ENCODE results near the gene GRB10.

Gene GRB10

DNA sequence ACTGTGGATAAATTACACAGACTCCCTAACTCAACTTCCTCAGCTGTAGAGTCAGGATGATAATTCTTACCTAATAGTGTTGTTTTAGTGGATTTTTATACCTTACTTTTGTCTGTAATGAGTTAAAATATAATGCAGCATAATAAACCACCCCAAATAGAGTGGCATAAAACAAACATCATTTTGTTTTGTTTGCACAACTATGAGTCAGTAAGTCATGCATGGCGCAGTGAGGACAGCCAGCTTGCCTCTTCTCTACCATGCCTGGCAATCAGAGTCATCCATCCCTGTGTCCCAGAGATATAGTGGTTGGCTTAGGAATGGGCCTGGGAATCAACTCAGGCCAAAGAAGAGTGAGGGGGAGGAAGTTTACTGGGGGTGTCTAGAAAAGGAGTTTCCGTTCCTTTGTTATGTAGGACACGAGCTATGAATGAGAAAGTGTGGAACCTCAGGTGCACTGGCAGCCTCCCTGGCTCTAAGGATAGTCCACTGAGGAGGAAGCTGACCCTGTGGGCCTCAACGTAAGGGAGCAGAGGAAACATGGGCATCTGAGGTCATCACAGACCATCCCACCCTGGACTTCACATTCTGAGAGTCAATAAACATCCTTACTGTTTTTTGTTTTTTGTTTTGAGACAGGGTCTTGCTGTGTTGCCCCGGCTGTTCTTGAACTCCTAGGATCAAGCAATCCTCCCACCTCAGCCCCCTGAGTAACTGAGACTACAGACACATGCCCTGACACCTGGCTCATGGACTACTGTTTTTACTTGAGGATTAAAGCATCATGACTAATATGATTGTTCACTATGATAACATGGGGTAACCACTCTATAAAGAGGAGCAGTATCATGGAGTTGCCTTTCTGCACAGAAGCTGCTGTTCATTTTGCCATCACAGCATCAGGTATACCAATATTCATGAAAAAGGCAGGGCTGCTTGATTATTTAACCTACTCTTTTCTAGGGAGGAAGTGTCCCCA is 21.0 kb upstream of the GRB10 start:
- no peak for DNase-seq (ENCODE audit: low spot score)

DNA sequence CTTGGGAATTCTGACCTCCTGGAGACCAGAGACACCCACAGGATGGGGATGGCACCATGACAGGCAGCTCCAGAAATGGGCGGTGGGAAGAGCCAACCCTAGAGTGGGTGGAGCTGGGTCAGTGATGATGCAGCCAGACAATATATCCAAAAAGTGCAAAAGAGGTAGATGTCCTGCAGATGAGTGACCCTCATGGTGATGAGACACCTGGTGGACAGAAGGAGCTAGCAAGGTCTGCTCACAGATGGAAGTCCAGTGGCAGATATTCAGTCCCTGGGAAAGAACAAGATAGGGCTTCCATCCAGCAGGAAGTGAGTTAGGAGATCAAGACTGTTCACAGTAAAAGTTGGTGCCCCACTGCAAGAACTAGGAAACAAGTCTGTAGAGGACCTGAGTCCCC is 19.2 kb upstream of the GRB10 start:
- no peak for DNase-seq (ENCODE audit: low spot score)

DNA sequence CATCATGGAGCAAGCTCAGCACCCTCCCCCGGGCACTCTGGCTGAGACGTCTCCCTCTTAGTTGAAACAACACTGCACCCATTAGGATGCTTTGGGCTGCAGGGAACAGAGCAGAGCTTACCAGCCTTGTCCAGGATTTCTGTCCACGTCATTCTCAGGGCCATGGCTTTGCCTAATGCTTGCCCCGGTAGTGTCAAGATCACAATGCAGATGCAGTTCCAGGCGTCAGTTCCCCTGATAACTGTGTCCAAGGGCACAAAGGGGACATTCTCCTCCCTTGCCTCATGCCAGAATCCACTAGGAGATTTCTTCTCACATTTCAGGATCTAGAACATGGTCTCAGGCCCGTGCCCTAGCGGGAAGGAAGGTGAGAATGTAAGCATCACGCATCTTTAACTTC is 17.2 kb upstream of the GRB10 start:
- DNase-seq (ENCODE audit: low spot score): no peak

DNA sequence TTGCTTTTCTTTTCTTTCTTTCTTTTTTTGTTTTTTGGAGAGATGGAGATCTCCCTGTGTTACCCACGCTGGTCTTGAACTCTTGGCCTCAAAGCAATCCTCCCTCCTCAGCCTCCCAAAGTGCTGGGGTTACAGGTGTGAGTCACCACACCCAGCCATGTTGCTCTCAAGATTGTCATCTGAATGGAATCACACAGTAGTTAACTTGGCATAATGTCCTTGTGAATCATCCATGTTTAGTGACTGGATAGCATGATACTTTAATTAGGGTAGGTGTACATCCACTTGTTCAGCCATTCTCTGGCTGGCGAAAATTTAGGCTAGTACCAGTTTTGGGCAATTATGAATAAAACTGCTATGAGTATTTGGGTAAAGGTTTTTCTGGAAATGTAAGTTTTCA is 15.4 kb upstream of the GRB10 start:
- DNase-seq (ENCODE audit: low spot score): no peak

DNA sequence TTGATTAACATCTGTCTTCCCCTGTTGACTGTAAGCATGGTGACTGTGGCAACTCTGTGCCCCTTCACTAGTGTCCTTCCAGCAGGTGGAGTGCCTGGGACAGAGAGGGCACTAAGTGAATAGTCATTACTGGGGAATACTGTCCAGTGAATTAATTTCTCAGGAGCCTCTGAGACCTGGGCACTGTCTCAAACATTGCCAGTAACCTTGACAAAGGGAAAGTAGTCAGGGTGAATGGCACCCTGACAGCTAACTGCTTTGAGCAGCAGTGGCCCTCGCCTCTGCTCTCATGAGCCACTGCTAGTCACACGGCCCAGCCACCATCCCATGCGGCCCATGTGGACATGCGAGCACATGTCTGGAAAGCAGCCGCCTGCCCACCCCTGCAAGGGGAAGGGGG is 13.1 kb upstream of the GRB10 start:
- DNase-seq (ENCODE audit: low spot score): no peak

DNA sequence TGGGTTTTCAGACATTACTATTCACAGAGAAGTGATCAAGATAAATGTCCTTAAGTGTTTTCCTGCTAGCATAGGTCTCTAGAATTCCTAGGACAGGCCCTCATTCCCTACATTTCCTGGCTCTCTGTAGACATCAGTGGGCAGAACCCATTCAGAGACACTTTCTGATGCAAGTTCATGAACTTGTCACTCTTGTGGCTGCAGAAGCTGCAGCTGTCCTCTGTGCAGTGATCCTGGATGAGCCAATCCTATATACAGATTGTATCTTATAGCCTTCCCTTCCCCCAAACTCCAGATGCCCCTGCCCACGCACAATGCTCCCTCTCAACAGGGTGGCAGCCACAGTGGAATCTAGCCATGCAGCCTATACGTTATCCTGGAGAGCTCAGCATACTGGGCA is 12.6 kb upstream of the GRB10 start:
- DNase-seq (ENCODE audit: low spot score): no peak

DNA sequence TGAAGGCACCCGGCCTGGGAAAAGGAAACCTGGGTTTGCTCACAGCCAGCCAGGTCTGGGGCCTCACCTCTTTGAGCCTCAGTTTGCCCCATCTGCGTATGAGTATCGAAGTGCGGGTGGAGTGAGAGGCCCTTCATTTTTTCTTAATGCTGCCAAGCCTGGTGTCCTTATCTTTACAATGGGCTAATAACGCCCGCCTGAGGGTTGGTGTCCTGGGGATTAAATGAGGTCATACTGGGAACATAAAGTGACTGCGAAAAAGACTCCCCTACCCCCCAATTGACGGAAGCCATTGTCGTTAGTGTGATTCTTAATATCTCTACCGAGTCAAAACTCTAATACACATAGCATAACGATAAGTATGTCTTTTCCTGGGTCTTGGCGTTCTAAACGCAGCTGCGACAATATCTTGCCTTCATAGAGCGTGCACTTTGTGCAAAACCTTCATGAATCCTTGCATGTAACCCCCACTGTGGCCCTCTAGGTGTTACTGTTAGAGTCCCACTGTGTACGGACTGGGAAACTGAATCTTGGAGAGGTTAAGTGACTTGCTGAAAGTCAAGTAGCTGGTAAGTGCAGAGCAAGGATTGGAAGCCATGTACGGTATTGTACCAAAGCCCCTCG is 11.4 kb upstream of the GRB10 start:
- DNase-seq (ENCODE audit: low spot score): no peak

DNA sequence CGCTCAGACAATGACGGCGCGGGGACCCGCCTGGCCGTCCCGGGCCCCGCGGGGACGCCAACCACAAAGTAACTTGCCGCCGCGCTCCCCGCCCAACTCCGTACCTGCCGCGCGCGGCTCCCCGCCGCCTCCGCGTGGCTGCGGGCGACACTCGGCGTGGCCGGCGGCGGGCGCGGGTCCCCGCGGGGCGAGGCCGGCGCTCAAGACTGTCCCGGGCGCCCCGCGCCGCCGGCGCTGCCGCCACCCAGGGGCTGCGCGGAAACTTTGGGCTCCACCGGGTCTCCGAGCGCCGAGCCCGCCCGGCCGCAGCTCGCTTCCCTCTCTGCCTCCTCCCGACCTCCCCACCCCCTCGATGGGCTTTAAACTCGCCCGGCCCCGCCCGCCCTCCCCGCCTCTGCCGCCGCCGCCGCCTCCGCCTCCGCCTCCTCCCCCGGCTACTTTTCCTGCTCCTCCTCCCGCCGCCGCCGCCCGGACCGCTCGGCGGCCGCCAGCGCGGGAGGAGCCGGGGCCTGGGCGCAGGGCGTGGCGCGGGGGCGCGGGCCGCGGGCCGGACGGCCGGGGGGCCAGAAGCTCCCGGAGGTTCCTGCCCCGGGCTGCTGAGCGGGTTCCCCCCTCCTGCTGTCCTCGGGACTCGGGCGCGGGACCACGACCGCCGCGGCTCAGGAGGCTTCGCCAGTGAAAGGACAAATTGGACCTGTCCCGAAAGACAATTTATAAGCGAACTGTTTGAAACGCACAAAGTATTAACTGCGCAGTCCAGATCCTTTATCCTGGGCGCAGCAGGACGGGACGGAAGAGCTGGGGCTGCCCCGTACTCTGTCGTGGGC is 10.6 kb upstream of the GRB10 start:
- no peak for DNase-seq (ENCODE audit: low spot score)

DNA sequence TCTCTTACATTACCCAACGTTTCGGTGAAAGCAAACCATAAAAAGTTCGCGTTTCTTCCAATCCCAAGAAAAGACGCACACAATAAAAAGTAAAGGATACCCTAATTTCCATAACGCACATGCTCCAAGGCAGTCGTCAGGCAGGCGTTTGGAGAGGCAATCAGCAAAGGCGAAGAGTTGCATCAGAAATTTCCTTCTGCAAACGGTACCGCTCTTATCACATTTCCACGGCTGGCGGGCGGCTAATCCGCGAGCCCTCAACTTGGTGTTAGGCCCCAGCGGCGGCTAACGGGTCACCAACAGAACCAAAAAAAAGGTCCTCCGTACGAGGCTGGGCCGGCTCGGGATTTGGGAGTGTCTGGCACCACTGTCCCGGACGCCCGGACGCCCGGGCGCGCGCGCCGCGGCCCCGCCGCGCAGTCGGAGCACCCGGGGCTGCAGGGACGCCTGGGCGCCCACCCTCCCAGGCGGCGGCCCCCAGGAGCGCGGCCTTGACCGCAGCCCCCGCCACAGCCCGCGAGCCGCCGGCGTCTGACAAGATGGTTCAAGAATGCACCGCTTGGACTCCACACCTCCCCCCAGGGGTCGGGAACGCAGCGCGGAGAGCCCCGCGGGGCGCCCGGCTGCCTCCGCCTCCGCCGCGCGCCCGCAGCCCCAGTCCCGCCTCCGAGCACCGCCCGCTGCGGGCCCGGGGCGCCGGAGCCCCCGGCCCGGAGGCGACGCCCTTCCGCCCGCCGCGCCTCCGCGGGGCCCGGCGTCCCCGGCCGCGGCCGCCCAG is 9.8 kb upstream of the GRB10 start:
- no peak for DNase-seq (ENCODE audit: low spot score)

DNA sequence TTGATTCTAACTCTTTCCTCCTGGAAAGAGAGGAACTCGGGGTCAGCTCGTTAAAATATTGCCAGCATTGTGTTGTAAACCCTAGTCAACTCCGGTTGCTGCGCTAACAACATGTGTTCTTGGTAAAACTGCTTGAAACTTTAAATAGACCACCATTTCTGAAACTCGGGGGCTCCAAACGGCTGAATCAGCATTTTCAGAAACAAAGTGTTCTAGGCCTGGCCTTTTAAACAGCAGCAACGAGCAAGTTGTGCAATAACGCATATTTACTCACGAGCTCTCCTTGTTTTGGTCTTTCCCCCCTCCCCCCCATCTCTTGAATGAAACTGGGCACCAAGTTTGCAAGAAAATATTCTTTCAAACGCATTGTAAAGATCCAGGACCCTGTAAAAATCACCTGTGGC is 9.2 kb upstream of the GRB10 start:
- no peak for DNase-seq (ENCODE audit: low spot score)

DNA sequence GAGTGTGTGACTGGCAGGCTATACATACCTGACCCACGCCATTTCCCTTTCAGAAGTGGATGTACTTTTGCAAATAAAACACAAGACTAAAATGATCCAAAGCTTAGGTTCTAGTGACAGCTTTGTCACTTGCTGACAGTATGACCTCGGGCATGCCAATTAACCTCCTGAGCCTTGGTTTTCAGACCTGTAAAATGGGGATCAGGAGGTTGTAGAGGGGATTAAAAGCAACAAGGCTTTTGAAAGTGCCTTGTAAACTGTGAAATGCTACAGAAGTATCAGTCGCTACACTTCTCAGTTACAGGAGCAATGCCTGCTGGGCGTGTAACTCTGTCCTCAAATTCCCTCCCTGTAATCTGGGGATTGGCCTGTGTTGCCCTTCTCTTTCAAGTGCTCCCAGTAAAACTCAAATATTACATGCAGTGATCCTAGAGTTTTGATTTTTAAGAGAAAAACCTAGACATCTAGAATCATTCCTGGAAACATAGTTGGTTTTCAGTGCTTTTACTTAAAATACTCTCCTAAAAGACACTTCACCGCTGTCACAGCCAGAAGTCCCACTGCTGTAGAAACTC is 8.8 kb upstream of the GRB10 start:
- DNase-seq (ENCODE audit: low spot score): no peak

DNA sequence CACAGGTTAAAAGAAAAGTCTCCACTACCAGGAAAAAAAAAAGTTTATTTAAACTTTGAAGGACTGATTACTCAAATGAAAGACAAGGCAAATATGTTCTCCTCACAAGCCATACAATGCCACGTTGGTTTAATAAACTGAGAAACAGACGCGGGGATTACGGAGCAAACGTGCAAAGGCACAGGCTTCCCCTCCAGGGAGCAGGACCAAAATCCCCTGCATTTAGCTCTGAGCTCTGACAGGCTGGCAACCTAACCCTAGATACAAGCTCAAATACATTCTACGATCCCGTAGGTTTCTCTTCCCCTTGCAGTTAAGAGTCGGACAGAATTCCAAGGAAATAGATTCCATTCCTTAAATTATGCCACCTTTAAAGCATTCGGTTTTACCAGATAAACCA is 7.7 kb upstream of the GRB10 start:
- no peak for DNase-seq (ENCODE audit: low spot score)

DNA sequence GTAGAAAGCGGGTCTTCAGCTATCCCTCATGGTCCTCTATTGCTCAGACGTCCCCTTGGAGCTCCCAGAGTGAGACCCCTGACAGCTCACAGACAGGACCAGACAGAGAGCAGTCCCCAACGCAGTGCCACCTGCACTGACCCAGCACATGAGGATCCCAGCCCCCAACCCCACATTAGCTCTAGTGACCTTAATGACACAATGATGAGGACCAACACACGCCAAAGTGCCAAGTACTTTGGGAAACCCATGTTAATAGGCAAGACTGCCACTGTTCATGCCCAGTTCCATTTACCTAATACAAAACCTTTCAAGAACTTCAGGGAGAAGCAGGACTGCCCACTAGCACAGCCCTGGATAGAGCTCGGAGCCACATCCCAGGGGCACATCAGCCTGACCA is 5.7 kb upstream of the GRB10 start:
- DNase-seq (ENCODE audit: low spot score): no peak

DNA sequence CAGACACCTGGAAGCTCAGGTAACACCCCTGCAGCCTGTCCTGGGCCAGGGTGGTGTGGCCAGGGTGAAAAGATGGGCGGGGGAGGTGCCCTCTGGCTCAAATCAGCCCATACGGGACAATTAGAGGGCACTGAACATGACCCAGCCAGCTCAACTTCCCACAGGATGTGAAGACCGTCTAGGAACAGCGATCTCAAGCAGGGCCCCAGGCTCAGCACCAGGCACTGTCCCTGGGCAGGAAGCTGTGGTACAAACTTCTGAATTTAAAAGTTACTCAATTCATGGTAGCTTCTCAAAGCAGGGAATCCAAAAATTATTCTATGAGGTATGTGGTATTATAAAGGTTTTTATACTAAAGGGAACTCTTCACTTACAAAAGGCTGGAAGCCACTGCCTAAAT is 5.1 kb upstream of the GRB10 start:
- DNase-seq (ENCODE audit: low spot score): no peak

DNA sequence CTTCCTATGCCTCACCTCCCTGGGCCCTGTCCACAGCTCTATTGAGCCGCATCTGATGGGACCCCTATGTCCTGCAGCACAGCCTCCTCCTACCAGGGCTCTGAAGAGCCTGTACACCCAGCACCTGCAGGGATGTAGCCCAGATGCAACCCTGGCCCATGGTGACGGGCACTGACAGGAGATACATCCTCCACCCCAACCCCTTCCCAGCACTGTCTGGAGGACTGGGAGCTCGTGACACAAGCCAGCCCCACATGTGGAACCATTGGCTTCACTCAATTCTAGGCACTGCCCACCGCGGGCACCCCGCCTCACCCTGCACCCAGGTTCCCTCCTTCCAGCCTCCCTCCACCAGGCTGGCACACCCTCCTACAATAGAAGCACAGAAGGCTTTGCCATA is 2.6 kb upstream of the GRB10 start:
- no peak for DNase-seq (ENCODE audit: low spot score)

DNA sequence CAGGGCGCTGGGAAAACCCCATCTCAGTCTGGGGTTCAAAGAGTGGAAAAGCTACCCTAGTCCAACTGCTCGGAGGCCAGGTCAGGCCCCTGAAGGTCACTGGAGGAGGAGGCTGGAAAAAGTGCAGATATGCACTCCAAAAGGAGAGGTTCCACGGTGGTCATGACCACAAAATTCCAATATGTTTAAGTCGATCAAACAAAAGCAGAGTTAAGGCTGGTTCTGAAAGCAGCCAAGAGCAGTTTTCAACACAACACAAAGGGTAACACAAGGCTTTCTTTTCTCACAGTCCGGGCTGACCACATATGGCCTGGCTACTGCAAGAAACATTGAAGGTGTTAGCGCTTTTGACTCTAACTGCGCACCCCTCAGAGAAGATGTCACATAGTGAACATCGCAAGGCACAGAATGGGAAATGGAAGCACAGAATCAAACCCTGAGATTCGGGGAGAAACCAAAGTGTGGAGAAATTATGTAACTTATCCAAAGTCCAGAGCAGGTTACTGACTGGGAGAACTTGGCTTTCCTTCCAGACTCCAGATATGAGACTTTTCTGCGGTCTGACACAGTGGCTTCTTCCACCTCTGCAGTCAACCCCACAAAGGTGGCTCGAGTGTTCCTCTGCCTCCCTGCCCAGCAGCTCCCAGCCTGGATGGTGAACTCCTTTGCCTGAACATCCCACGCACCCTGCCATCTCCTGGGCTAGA is 1.3 kb upstream of the GRB10 start:
- no peak for DNase-seq (ENCODE audit: low spot score)

DNA sequence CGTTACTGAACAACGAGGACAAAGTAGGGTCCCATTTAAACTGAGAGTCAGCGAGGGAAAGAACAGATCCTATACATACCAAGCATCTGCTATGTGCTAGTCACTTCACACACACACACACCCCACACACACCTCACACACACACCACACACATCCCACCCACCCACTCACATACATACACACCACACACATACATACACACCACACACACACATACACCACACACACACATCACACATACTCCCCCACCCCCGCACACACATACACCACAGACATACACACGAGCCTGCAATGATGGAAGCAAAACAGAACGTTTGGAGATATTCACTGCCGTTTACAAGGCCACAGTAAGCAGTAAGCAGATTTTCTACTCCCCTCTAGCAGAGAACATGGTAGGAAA is 607 bp upstream of the GRB10 start:
- DNase-seq (ENCODE audit: low spot score): no peak

DNA sequence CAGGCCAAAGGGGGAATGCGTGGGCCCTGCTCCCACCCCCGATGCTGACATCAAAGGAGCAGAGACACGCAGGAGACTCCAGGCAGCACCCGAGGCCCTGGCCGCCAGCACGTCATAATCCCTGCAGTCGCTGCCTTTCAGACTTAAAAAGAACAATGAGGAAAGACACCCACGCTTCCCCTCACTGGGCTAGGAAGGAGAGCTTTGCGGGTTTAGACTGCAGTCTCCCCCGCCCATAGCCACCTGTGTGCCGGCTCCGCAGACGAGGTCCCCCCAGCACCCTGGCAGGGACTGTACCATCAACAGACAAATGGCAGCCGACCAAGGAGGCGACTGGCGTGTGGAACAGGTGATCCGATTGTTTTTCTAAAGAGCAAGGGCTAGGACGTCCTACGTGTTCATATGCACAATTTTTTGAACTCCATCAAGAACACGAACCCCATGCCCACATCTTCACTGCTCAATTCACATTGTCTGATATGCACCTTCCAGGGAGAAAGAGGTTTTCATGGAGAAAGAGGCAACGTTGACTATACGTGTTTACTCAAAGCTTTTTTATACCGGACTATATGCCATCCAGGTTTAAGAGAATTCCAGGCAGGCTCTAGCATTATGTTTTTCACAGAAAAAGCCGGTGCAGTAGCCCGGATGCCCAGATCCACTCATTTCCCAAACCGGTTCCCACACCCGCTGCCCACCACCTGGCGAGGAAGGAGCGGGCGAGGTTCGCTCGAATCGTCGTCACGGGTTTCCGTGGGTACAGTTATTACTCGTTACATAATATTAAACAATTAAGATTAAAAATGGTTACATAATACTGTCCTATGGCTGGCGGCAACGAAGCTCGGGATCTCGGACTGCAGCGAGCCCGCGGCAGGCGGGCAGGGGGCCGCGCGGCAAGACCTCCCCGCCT is 1.1 kb downstream of the GRB10 start:
- DNase-seq (ENCODE audit: low spot score): no peak

DNA sequence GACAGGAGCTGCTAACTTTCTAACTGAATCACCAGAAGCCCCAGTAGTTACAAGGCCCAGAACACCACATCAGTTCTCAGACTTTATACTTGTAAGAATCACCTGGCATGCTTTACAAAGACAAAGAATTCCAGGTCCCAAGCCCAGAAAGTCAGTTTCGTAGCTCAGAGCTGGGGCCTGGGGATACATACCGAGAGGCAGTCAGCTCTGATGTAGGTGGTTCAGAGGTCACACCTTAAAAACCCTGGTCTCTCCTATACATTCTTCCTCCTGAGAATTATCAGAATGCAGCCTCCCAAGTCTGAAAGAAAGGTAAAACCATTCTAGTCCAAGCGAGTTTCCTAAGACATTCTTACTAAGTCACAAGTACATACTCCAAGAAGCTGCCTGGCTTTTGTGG is 2.3 kb downstream of the GRB10 start:
- no peak for DNase-seq (ENCODE audit: low spot score)

Measured in SK-N-DZ (cell line).